ENCODE data around the gene MCRIP1.
A peak's percentile ranks its signal among the peaks of the same experiment; 100 is the strongest.
"Not testable (repeated sequence)": the region's sequence is repeated elsewhere in the genome, so short reads cannot be mapped to it uniquely, and the experiment has no call there.

The MCRIP1 gene

GRCh38 chr17:81840826-81841778 is 8.0 kb upstream of the MCRIP1 start:
- DNase-seq, result no peak

DNA sequence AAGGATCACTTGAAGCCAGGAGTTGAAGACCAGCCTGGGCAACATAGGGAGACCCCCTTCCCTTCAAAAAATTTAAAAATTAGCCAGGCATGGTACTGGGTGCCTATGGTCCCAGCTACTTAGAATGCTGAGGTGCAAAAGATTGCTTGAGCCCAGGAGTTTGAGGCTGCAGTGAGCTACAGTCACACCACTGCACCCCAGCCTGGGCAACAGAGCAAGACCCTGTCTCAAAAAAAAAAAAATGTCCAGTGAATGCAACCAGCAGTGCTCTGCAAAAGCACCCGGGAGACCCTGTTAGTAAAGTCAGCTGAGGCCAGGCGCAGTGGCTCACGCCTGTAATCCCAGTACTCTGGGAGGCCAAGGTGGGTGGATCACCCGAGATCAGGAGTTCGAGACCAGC is 7.0 kb upstream of the MCRIP1 start:
- not testable (repeated sequence) for DNase-seq

DNA sequence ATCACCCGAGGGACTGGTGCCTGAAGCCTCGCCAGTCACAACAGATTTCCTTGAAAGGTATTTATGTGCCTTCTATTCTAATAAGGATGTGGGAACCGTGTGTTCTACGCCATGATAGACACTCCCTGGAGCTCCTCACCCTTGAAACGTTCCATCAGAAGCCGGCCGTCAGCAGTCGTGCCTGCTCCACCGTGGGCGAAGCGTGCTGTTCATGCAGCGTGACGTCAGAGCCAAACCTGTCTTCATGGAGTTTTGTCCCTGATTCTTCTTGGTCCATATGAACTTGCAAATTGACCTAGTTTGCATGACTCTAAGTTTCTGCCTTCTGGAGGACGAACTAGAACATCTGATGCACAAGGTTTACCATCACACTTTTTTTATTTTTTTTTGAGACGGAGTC is 6.2 kb upstream of the MCRIP1 start:
- DNase-seq, result no peak

GRCh38 chr17:81838753-81839255 is 5.7 kb upstream of the MCRIP1 start:
- DNase-seq, result no peak

GRCh38 chr17:81837641-81838040 is 4.5 kb upstream of the MCRIP1 start:
- DNase-seq, result peak; percentile 36

GRCh38 chr17:81834831-81835267 is 1.8 kb upstream of the MCRIP1 start, which contains the start of gene PPP1R27:
TSS of gene PPP1R27 (minus strand) at chr17:81835050. CDS start at chr17:81834953, 97 bp downstream.
- DNase-seq, result no peak

GRCh38 chr17:81833921-81834830 is 1.1 kb upstream of the MCRIP1 start:
- no peak for DNase-seq

GRCh38 chr17:81832608-81833159 is 407 bp downstream of the MCRIP1 start:
- no peak for DNase-seq

DNA sequence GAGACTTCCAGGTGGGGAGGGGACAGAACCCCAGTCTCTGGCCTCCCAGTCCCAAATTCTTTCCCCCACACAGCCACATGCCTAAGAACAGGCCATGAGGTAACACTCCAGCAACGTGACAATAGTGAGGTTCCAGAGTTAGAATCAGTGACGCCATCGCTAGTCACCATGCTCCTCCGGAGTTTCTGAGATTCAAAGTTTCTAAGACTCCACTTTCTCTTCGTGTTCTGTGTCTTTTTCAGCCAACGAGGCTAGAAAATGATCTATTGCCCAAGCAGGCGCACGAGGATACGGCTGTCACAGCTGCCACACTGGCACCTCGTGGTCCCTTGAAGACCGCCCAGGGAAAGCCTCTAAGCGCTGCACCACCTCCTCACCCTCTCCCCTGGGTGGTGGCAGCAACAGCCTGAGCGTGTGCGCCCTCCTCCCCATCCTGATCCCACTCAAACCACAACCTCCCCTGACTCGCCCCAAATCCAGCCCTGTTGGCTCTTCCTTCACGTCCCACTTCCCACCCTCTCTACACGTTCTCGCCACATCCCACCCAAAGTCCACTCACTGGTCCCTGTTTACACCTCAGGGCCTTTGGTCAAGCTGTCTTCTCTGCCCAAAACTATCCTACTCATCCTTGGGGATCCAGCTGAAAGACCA is 1.0 kb downstream of the MCRIP1 start:
- peak; percentile 36 for DNase-seq

GRCh38 chr17:81831563-81831956 is 1.5 kb downstream of the MCRIP1 start:
- DNase-seq, result no peak

- DNase-seq, result no peak
Observed at GRCh38 chr17:81829858-81830257, 3.2 kb downstream of the MCRIP1 start.

- DNase-seq, result no peak
Observed at GRCh38 chr17:81828656-81829055, 4.4 kb downstream of the MCRIP1 start.

DNA sequence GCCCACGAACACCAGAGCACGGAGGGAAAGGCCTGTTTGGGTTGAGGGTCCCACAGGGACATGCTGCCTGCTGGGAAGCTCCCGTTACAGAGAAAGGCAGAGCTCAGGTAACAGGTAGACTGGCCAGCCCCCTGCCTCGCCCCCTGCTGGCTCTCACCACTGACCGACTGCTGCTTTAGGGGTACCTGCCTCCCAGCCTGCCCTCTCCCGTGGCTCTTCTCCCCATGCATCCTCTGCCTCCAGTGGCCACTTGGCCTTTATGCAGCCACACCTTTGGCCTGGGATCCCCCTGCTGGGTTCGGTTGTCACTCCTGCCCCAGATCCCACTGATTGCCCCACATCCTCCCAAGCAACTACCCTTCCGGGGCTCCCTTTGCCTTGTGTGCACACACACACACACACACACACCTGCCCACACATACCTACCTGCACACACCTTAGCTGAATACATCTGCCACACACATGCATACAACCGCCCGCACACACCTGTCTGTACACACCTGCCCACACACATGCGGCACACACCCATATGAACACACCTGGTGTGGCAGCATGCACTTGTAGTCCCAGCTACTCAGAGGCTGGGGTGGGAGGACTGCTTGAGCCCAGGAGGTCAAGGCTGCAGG is 7.1 kb downstream of the MCRIP1 start:
- no peak for DNase-seq

DNA sequence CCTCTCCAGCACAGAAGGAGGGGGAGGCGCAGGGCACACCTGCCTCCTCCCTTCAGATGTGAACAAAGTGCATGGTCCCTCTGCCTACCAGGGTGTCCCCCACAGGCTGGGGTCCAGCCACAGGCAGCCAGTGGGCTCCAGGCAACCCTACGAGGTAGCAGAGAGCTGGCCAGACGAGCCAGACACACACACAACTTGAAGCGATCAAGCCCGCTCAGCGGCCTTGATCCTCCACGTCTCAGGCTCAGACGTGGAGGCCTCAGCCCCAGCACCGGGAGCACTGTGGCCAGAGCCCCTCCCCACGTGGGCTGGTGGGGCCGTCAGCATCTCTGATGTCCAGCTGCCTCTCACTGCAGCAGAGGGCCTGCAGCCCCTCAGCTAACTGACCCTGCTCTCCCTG is 8.5 kb downstream of the MCRIP1 start:
- DNase-seq, result no peak

DNA sequence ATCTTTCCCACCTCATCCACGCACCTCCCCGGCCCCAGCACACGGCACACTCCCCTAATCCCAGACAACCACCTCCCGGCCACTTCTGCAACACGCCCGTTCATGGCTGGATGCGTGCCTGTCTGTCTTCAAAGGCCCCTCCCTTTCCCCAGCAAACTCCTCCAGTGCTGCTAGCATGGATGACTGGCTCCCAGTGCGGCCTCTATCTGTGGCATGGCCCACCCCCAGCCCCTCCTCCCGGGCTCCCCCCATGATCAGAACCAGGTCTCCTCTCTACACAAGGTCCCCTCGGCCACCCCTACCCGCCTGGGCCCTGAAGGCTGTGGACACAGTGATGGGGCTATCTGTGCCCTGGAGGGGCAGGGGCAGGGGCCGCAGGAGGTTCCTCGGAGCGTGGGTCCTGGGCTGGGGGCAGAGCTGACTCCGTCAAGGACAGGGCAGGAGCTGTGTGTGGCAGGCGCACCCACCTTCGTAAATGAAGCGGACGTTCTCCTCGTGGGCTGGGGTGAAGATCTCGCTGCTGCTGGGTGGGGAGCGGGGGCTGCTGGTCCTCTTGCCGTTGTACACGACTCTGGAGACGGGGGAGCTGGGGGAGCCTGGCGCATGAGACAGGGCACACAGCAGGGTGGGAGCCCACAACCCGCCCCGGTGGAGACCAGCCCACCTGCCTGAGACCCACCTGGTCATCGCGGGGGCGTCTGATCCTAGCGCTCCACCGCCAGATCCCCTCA is 9.1 kb downstream of the MCRIP1 start:
- no peak for DNase-seq

- DNase-seq, result no peak
Observed at GRCh38 chr17:81822996-81823819, 9.9 kb downstream of the MCRIP1 start.

GRCh38 chr17:81822312-81822637 is 10.8 kb downstream of the MCRIP1 start:
- no peak for DNase-seq

- no peak for DNase-seq
Observed at GRCh38 chr17:81821603-81822311, 11.3 kb downstream of the MCRIP1 start.

DNA sequence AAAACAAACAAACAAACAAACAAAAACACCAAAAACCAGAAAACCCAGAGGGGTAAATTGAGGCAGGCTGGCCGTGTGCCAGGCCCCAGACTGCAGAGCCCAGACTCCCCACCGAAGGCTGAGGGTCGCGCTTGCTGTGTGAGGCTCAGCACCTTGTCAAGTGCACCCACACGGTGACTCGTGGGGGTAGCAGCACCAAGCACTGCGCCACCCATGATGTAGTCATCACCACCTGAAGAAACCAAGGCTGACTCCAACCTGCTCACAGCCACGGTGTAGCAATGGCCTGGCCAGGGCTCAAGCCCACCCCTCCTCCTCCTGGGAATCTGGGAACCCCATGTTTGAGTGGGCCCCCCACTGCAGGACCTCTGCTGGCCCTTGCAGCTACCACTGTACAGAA is 11.9 kb downstream of the MCRIP1 start:
- DNase-seq, result no peak

- no peak for DNase-seq
Observed at GRCh38 chr17:81819708-81820107, 13.4 kb downstream of the MCRIP1 start.

Measured in CD4-positive, alpha-beta T cell treated with Interferon gamma for 1 hour (primary cell).